GM21360 (cell line): ENCODE results near the gene COX4I1.
"Not testable (repeated sequence)": the region's sequence is repeated elsewhere in the genome, so short reads cannot be mapped to it uniquely, and the experiment has no call there.

Source experiments
- ATAC-seq: cut with Tn5 transposase; IDR thresholded peaks from one replicate; pipeline ENCODE4 v1.9.1; 2021; ENCODE audit warnings: mild to moderate bottlenecking, moderate library complexity; ENCODE audit not compliant: unreplicated experiment

COX4I1 gene

GRCh38 chr16:85798283-85798776 lies 1.2 kb upstream of the COX4I1 start:
- no peak for ATAC-seq

- ATAC-seq: peak; percentile 23
Measured at GRCh38 chr16:85798901-85799496, 496 bp upstream of the COX4I1 start.

GRCh38 chr16:85800321-85800669 lies 800 bp downstream of the COX4I1 start:
- peak; percentile 6 for ATAC-seq

GRCh38 chr16:85803570-85803969 lies 4.1 kb downstream of the COX4I1 start:
- ATAC-seq: no peak

GRCh38 chr16:85805442-85806045 lies 6.0 kb downstream of the COX4I1 start:
- no peak for ATAC-seq

- no peak for ATAC-seq
Measured at GRCh38 chr16:85806539-85806938, 7.0 kb downstream of the COX4I1 start.

GRCh38 chr16:85807340-85807739 lies 7.8 kb downstream of the COX4I1 start:
- not testable (repeated sequence) for ATAC-seq

- ATAC-seq: not testable (repeated sequence)
Measured at GRCh38 chr16:85808104-85808503, 8.6 kb downstream of the COX4I1 start.

GRCh38 chr16:85808926-85809325 lies 9.4 kb downstream of the COX4I1 start:
- no peak for ATAC-seq

GRCh38 chr16:85809645-85810044 lies 10.2 kb downstream of the COX4I1 start:
- no peak for ATAC-seq

GRCh38 chr16:85810097-85810741 lies 10.7 kb downstream of the COX4I1 start:
- no peak for ATAC-seq

- no peak for ATAC-seq
Measured at GRCh38 chr16:85810742-85811115, 11.2 kb downstream of the COX4I1 start.

GRCh38 chr16:85812031-85812807 lies 12.7 kb downstream of the COX4I1 start:
- no peak for ATAC-seq

- no peak for ATAC-seq
Measured at GRCh38 chr16:85812811-85813700, 13.6 kb downstream of the COX4I1 start.

- ATAC-seq: no peak
Measured at GRCh38 chr16:85816159-85816558, 16.7 kb downstream of the COX4I1 start.

- not testable (repeated sequence) for ATAC-seq
Measured at GRCh38 chr16:85817195-85817594, 17.7 kb downstream of the COX4I1 start.

- ATAC-seq: no peak
Measured at GRCh38 chr16:85819245-85819644, 19.8 kb downstream of the COX4I1 start.

GRCh38 chr16:85819771-85820170 lies 20.3 kb downstream of the COX4I1 start:
- ATAC-seq: no peak

- ATAC-seq: no peak
Measured at GRCh38 chr16:85820604-85821372, 21.3 kb downstream of the COX4I1 start.
